ENCODE measurements around the gene PREB.

Gene PREB

DNA sequence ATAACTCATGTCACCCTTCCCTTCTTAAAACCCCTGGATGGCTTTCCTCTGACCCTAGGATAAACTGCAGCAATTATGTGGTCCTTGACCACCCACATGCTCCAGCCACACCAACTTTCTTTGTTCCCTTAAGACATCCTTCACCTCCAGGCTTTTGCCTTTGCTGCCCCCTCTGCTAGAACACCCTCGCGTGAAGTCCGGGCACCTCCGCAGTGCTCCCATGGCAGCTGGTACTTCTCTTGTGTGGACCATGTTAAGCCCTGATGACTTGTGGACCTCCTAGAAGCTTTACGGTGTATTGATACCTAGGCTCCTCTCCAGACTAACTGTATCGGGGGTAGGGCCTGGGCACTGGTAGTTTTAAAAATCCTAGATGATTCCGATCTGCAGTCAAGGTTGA, 11.6 kb downstream of the PREB start:
- TF ChIP-seq FOXP2 (optimal IDR thresholded peaks at IDR 0.05; ENCODE audit: borderline replicate concordance, extremely low read depth, extremely low read length, insufficient read depth) (no peak), POLR2AphosphoS5 (IDR thresholded peaks at IDR 0.05; ENCODE audit: low read depth, low read length) (no peak), SIN3A (IDR thresholded peaks at IDR 0.05; ENCODE audit: borderline replicate concordance, insufficient read depth, low read length) (no peak), TAF1 (IDR thresholded peaks at IDR 0.05; ENCODE audit: borderline replicate concordance, insufficient read depth, low read length) (no peak)
- TF ChIP-seq, protein P1, sequence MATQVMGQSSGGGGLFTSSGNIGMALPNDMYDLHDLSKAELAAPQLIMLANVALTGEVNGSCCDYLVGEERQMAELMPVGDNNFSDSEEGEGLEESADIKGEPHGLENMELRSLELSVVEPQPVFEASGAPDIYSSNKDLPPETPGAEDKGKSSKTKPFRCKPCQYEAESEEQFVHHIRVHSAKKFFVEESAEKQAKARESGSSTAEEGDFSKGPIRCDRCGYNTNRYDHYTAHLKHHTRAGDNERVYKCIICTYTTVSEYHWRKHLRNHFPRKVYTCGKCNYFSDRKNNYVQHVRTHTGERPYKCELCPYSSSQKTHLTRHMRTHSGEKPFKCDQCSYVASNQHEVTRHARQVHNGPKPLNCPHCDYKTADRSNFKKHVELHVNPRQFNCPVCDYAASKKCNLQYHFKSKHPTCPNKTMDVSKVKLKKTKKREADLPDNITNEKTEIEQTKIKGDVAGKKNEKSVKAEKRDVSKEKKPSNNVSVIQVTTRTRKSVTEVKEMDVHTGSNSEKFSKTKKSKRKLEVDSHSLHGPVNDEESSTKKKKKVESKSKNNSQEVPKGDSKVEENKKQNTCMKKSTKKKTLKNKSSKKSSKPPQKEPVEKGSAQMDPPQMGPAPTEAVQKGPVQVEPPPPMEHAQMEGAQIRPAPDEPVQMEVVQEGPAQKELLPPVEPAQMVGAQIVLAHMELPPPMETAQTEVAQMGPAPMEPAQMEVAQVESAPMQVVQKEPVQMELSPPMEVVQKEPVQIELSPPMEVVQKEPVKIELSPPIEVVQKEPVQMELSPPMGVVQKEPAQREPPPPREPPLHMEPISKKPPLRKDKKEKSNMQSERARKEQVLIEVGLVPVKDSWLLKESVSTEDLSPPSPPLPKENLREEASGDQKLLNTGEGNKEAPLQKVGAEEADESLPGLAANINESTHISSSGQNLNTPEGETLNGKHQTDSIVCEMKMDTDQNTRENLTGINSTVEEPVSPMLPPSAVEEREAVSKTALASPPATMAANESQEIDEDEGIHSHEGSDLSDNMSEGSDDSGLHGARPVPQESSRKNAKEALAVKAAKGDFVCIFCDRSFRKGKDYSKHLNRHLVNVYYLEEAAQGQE (IDR thresholded peaks at IDR 0.05; ENCODE audit: insufficient read depth in 1 of 2, low read depth in 2 of 2, low read length in 2 of 2), result no peak

DNA sequence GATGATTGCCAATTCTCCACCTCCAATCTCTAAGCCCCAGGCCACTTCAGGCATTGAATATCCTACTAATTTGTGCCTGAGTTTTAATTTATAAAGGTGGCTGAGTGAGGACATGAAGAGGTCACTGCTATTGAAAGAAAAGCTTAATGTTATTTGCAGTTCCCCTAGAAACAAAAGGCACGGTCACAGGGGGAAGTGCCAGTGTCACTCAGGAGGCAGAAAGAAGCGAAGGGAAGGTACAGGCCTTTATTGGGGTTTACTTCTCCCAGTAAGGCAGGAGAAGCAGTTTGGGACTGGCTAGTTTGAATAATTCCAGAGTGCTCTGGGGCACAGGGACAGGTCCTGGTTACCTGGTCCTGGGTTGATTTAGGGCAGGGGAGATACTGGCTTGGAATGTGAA, 12.5 kb downstream of the PREB start:
- TF ChIP-seq TAF1 (IDR thresholded peaks at IDR 0.05; ENCODE audit: borderline replicate concordance, insufficient read depth, low read length) (no peak), SIN3A (IDR thresholded peaks at IDR 0.05; ENCODE audit: borderline replicate concordance, insufficient read depth, low read length) (no peak), FOXP2 (optimal IDR thresholded peaks at IDR 0.05; ENCODE audit: borderline replicate concordance, extremely low read depth, extremely low read length, insufficient read depth) (no peak), POLR2AphosphoS5 (IDR thresholded peaks at IDR 0.05; ENCODE audit: low read depth, low read length) (no peak)
- TF ChIP-seq, protein P1 (IDR thresholded peaks at IDR 0.05; ENCODE audit: insufficient read depth in 1 of 2, low read depth in 2 of 2, low read length in 2 of 2), result no peak

DNA sequence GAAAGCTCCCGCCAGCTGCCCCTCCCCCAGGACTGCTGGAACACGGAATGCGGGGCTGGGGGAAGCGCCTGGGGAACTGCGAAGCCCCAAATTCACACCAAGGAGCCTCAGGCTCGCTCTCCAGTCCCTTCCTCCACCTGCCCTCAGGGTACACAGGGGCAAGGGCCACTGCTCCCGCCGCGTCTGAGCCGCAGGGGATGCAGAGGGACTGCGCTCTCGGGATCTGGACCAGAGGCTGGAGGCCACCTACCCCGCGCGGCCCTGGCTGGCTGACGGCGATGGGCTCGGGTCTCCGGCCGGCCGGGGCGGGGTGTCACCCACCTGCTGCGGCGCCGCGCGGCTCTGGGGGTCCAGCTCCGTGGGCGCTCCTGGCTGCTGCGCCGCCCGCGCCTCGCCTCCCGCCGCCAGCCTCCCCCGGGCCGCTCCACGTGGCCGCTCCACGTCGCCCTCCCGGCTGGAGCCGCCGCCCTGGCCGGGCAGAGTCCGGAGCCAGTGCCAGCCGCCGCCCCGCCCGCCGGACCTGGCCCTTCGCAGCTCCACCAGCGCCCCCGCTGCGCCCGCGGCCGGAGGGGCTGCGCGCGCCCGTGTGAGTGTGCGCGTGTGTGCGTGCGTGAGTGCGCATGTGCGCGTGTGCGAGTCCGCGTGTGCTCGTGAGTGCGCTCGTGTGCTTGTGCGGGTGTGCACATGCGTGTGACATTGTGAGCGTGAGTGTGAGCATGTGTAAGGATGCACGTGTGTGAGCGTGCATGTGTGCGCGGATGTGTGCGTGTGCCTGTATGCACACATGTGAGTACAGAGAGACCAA, 15.7 kb downstream of the PREB start, which contains the start of gene CGREF1:
Gene CGREF1 (minus strand): TSS at position 604 of the 805 bp plus-strand sequence. CDS start 14,762 bp downstream, outside the sequence.
- TF ChIP-seq SIN3A (IDR thresholded peaks at IDR 0.05; ENCODE audit: borderline replicate concordance, insufficient read depth, low read length) (no peak), TAF1 (IDR thresholded peaks at IDR 0.05; ENCODE audit: borderline replicate concordance, insufficient read depth, low read length) (no peak), POLR2AphosphoS5 (IDR thresholded peaks at IDR 0.05; ENCODE audit: low read depth, low read length) (no peak), FOXP2 (optimal IDR thresholded peaks at IDR 0.05; ENCODE audit: borderline replicate concordance, extremely low read depth, extremely low read length, insufficient read depth) (peak; percentile 72)
- TF ChIP-seq, protein P1 (IDR thresholded peaks at IDR 0.05; ENCODE audit: insufficient read depth in 1 of 2, low read depth in 2 of 2, low read length in 2 of 2), result peak; percentile 28 to 35; a peak in 1 of 4 replicates

DNA sequence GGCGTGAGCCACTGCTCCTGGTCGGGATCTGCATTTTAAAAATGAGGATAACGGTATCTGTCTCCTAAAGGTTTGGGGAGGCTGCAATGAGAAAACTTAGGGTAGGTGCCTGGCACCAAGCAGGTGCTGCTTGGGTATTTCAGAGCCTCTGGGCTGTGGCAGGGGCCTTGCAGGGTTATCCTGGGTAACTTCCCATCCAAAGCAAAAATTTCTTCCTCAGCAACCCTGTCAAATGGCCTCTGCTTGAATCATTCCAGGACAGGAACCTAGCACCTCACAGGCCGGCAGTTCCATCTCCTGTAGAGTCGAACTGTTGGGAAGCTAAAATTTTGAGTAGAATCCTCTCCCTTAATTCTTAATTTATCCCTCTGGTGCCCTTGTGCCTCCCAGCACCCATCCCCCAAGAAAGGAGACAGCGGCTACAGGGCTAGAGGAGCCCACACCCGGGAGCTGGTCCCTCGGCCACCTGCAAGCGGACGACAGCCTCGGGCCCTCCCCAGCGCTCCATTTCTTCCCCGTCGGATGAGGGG, 16.4 kb downstream of the PREB start:
- TF ChIP-seq, protein P1 (IDR thresholded peaks at IDR 0.05; ENCODE audit: insufficient read depth in 1 of 2, low read depth in 2 of 2, low read length in 2 of 2), result no peak
- TF ChIP-seq TAF1 (IDR thresholded peaks at IDR 0.05; ENCODE audit: borderline replicate concordance, insufficient read depth, low read length) (no peak), FOXP2 (optimal IDR thresholded peaks at IDR 0.05; ENCODE audit: borderline replicate concordance, extremely low read depth, extremely low read length, insufficient read depth) (no peak), POLR2AphosphoS5 (IDR thresholded peaks at IDR 0.05; ENCODE audit: low read depth, low read length) (no peak), SIN3A (IDR thresholded peaks at IDR 0.05; ENCODE audit: borderline replicate concordance, insufficient read depth, low read length) (no peak)

Data from PFSK-1 (cell line).